IMR-90 (cell line): Measurements from ENCODE around the gene PRDM12. TPM values are rescaled to one million over a fixed set of nuclear protein-coding genes. Genes with fewer than 3 reads are reported as not detected.

ENCODE experiments used
- ATAC-seq: fragments of 200-7000 bp; cut with Tn5 transposase; 2 replicates; pipeline ENCODE4 v1.9.1; 2020; ENCODE audit warnings: low read depth, mild to moderate bottlenecking, moderate library complexity
- BruUV-seq: library from RNA; stranded (reverse); fragments of 400-500 nt; replicated peaks from 2 replicates; lab custom pipeline; 2021; lab: Mats Ljungman, UMichigan
- CTCF ChIA-PET: fragments of 300-600 bp; formaldehyde crosslinking; extraction: SDS; loops from one replicate; lab custom pipeline; 2021; ENCODE audit warnings: antibody characterized with exemption; lab: Yijun Ruan, JAX
- POLR2A ChIA-PET: fragments of 300-600 bp; sonication (Branson Sonifier 250); formaldehyde crosslinking; loops from one replicate; lab custom pipeline; 2022; ENCODE audit warnings: antibody characterized with exemption; ENCODE audit not compliant: unreplicated experiment; lab: Charles Lee
- DNase-seq: peaks from one replicate; pipeline ENCODE4 v3.0.0; 2013
- H2AFZ ChIP-seq: replicated peaks from 2 replicates; pipeline ENCODE3; 2013; ENCODE audit warnings: low read length, mild to moderate bottlenecking; ENCODE audit not compliant: poor library complexity
- H2AK5ac ChIP-seq: 2 replicates; pipeline ENCODE4 v1.6.1; 2013; ENCODE audit warnings: low read depth, low read length, inconsistent platforms
- H2AK9ac ChIP-seq: replicated peaks from 2 replicates; pipeline ENCODE3; 2013; ENCODE audit warnings: mild to moderate bottlenecking, low read depth, low read length, moderate library complexity; ENCODE audit not compliant: poor library complexity
- H2BK120ac ChIP-seq: 2 replicates; pipeline ENCODE4 v1.6.1; 2013; ENCODE audit warnings: low read depth, low read length, inconsistent platforms
- H2BK15ac ChIP-seq: 3 replicates; pipeline ENCODE4 v1.6.1; 2013; ENCODE audit warnings: low read depth, low read length, inconsistent platforms
- H2BK20ac ChIP-seq: 2 replicates; pipeline ENCODE4 v1.6.1; 2013; ENCODE audit warnings: low read depth, mild to moderate bottlenecking, inconsistent platforms, low read length, moderate library complexity
- H2BK5ac ChIP-seq: 2 replicates; pipeline ENCODE4 v1.6.1; 2013; ENCODE audit warnings: mild to moderate bottlenecking, low read depth, low read length, inconsistent platforms; ENCODE audit not compliant: poor library complexity, severe bottlenecking
- H3K14ac ChIP-seq: replicated peaks from 2 replicates; pipeline ENCODE4 v1.6.1; 2013; ENCODE audit warnings: low read depth, low read length, inconsistent platforms
- H3K18ac ChIP-seq: 2 replicates; pipeline ENCODE4 v1.6.1; 2013; ENCODE audit warnings: low read depth, low read length, control low read depth
- H3K23ac ChIP-seq: 2 replicates; pipeline ENCODE4 v1.6.1; 2013; ENCODE audit warnings: low read depth, low read length, inconsistent platforms
- H3K27ac ChIP-seq: 2 replicates; pipeline ENCODE4 v1.5.1; 2013; ENCODE audit warnings: mild to moderate bottlenecking, control low read depth, low read length; ENCODE audit not compliant: insufficient read depth
- H3K27me3 ChIP-seq: 2 replicates; pipeline ENCODE4 v1.6.1; 2013; ENCODE audit warnings: low read length; ENCODE audit not compliant: control insufficient read depth, insufficient read depth
- H3K36me3 ChIP-seq: 2 replicates; pipeline ENCODE4 v1.6.1; 2013; ENCODE audit warnings: low read length, mixed read lengths; ENCODE audit not compliant: control insufficient read depth, insufficient read depth
- H3K4ac ChIP-seq: 2 replicates; pipeline ENCODE4 v1.6.1; 2013; ENCODE audit warnings: low read depth, low read length, inconsistent platforms
- H3K4me1 ChIP-seq: 2 replicates; pipeline ENCODE4 v1.6.1; 2013; ENCODE audit warnings: low read length, mixed read lengths; ENCODE audit not compliant: control insufficient read depth, insufficient read depth
- H3K4me2 ChIP-seq: 2 replicates; pipeline ENCODE4 v1.6.1; 2013; ENCODE audit warnings: low read depth, mild to moderate bottlenecking, control low read depth, low read length, moderate library complexity
- H3K4me3 ChIP-seq: 2 replicates; pipeline ENCODE4 v1.5.1; 2013; ENCODE audit warnings: low read depth, mild to moderate bottlenecking, control low read depth, low read length, moderate library complexity; ENCODE audit not compliant: insufficient read depth
- H3K56ac ChIP-seq: 2 replicates; pipeline ENCODE4 v1.6.1; 2013; ENCODE audit warnings: low read length, inconsistent platforms; ENCODE audit not compliant: insufficient read depth; ENCODE audit errors: extremely low read depth
- H3K79me1 ChIP-seq, 2 experiments: 2 replicates each; pipeline ENCODE4 v1.6.1; 2013; ENCODE audit warnings: low read length in 2 of 2, inconsistent platforms in 1 of 2, low read depth in 1 of 2
- H3K9ac ChIP-seq: 2 replicates; pipeline ENCODE4 v1.6.1; 2013; ENCODE audit warnings: low read depth, low read length, control low read depth
- H3K9me1 ChIP-seq: 2 replicates; pipeline ENCODE4 v1.6.1; 2013; ENCODE audit warnings: low read length, inconsistent platforms; ENCODE audit not compliant: insufficient read depth
- H3K9me3 ChIP-seq: 2 replicates; pipeline ENCODE4 v1.6.1; 2013; ENCODE audit warnings: low read length; ENCODE audit not compliant: control insufficient read depth, insufficient read depth
- H4K20me1 ChIP-seq: 2 replicates; pipeline ENCODE4 v1.6.1; 2013; ENCODE audit warnings: low read length, inconsistent platforms; ENCODE audit not compliant: insufficient read depth
- H4K5ac ChIP-seq: 2 replicates; pipeline ENCODE4 v1.6.1; 2013; ENCODE audit warnings: mild to moderate bottlenecking, low read depth, low read length, control low read depth
- H4K8ac ChIP-seq, 2 experiments: 2 replicates each; pipeline ENCODE4 v1.6.1; 2013; ENCODE audit warnings: low read depth in 2 of 2, low read length in 2 of 2, control low read depth in 1 of 2, inconsistent platforms in 1 of 2
- H4K91ac ChIP-seq: 2 replicates; pipeline ENCODE4 v1.6.1; 2013; ENCODE audit warnings: low read depth, low read length, inconsistent platforms; ENCODE audit not compliant: insufficient read depth
- CHD1 ChIP-seq: IDR thresholded peaks from 2 replicates; pipeline ENCODE4 v1.6.1; 2012; ENCODE audit warnings: low read depth, low read length, improper control_type of control experiment
- MAZ ChIP-seq: IDR thresholded peaks from 2 replicates; pipeline ENCODE4 v1.6.1; 2012; ENCODE audit warnings: low read depth, mild to moderate bottlenecking, low read length, improper control_type of control experiment, moderate library complexity, borderline replicate concordance
- SMC3 ChIP-seq: fragments of 150-350 bp; IDR thresholded peaks from 2 replicates; pipeline ENCODE4 v1.6.1; 2016; ENCODE audit warnings: low read depth, mild to moderate bottlenecking, antibody characterized with exemption, low read length, moderate library complexity
- WGBS, 2 experiments: methylation state at CpG; one replicate each; pipeline versions ENCODE4 v1.1.5 to v1.1.7; 2013; ENCODE audit warnings: missing lambda C conversion rate in 2 of 2; ENCODE audit not compliant: insufficient read length in 1 of 2; ENCODE audit errors: extremely low coverage in 2 of 2; 5-methylcytosine and 5-hydroxymethylcytosine counted together
- dilution Hi-C: fragments of 300-500 bp; cut with HindIII; formaldehyde crosslinking; loops from one replicate; pipeline ENCODE4 v1.14.3; 2018; ENCODE audit warnings: low sequenced_read_pairs; ENCODE audit not compliant: unreplicated experiment
- in situ Hi-C: fragments of 300-500 bp; cut with MboI; formaldehyde crosslinking; loops from 3 replicates; pipeline ENCODE4 v1.14.3; 2019; ENCODE audit warnings: low sequenced_read_pairs, inconsistent platforms, mixed read lengths
- intact Hi-C: fragments of 100-400 bp; cut with micrococcal nuclease; formaldehyde crosslinking; loops from 2 replicates; pipeline ENCODE4 v1.10.0; 2022
- polyA plus RNA-seq, 3 experiments: library from polyadenylated mRNA; depleted of rRNA; stranded (reverse); fragments of >200 nt; gene quantifications; 2 replicates each; pipeline ENCODE4 v1.2.3, GENCODE V29; 2012; ENCODE audit warnings: low replicate concordance in 1 of 3
- total RNA-seq: library from RNA; depleted of rRNA; stranded (reverse); fragments of >200 nt; gene quantifications from 2 replicates; pipeline ENCODE4 v1.2.3, GENCODE V29; 2012
- TF ChIP-seq, protein P1 (sequence below): conservative IDR thresholded peaks from 2 replicates; pipeline ENCODE4 v1.5.1; 2012; ENCODE audit warnings: mild to moderate bottlenecking, low read depth, low read length, improper control_type of control experiment

The PRDM12 gene
- total and polyA plus RNA-seq, 2 of the 4 experiments (the other 2 are of a cell fraction), result not detected

- TF ChIP-seq MAZ, result no peak
Measured at GRCh38 chr9:130638284-130639123, 25.9 kb upstream of the PRDM12 start (continued).

GRCh38 chr9:130639124-130639765, 25.1 kb upstream of the PRDM12 start:
- Histone ChIP-seq H3K9ac (no peak overlapping the region), H3K9me1 (peaks cover 4% of the 10 kb centered on the region; the same call in 1 of the 2 replicates), H3K23ac (no peak overlapping the region), H2AK5ac (no peak overlapping the region), H3K56ac (no peak overlapping the region), H3K27me3 (no peaks in the 10 kb centered on the region), H4K8ac (no peak overlapping the region), H2AFZ (no peak overlapping the region), H2BK5ac (no peak overlapping the region), H2BK20ac (no peak overlapping the region), H2BK120ac (no peak overlapping the region), H3K9me3 (no peaks in the 10 kb centered on the region; the same call in 1 of the 2 replicates), H2BK15ac (no peak overlapping the region), H3K36me3 (peaks cover 33% of the 10 kb centered on the region), H3K4me2 (no peak overlapping the region), H4K91ac (no peak overlapping the region), H3K4me3 (no peak overlapping the region), H3K27ac (no peak overlapping the region), H4K20me1 (no peaks in the 10 kb centered on the region; the same call in 1 of the 2 replicates), H3K79me1 (no peaks in the 10 kb centered on the region), H3K4me1 (no peaks in the 10 kb centered on the region), H3K14ac (no peak overlapping the region), H3K18ac (no peak overlapping the region), H2AK9ac (no peak overlapping the region), H4K5ac (no peak overlapping the region), H3K4ac (no peak overlapping the region)
- DNase-seq (no peak), ATAC-seq (no peak)
- intact Hi-C loops, result no loop called here
- POLR2A ChIA-PET, result no interaction called here
- 0% methylated on average over 1 of the region's 20 CpGs; no CpG with 5 or more reads in 1 of the 2 experiments for WGBS, 2 experiments
- BruUV-seq, result no TSS peak
- TF ChIP-seq, protein P1, sequence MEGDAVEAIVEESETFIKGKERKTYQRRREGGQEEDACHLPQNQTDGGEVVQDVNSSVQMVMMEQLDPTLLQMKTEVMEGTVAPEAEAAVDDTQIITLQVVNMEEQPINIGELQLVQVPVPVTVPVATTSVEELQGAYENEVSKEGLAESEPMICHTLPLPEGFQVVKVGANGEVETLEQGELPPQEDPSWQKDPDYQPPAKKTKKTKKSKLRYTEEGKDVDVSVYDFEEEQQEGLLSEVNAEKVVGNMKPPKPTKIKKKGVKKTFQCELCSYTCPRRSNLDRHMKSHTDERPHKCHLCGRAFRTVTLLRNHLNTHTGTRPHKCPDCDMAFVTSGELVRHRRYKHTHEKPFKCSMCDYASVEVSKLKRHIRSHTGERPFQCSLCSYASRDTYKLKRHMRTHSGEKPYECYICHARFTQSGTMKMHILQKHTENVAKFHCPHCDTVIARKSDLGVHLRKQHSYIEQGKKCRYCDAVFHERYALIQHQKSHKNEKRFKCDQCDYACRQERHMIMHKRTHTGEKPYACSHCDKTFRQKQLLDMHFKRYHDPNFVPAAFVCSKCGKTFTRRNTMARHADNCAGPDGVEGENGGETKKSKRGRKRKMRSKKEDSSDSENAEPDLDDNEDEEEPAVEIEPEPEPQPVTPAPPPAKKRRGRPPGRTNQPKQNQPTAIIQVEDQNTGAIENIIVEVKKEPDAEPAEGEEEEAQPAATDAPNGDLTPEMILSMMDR, result no peak
- TF ChIP-seq SMC3, result no peak
- TF ChIP-seq CHD1, result no peak
- dilution Hi-C loops, result no loop called here
- in situ Hi-C loops, result no loop called here
- CTCF ChIA-PET, result interaction anchor here (1.1 kb wide), 1 partner anchor 9 kb away, joined by 7 read pairs; no protein-coding TSS in a partner anchor
